Mesothelial cell of epicardium (in vitro differentiated cells): ENCODE data around the gene L3MBTL3. TPM values are rescaled to one million over a fixed set of nuclear protein-coding genes. Genes with fewer than 3 reads are reported as not detected.

Experiments used
- DNase-seq, 2 experiments: peaks; one replicate each; pipeline ENCODE4 v3.0.0; 2021; ENCODE audit warnings: low spot score in 2 of 2; ENCODE audit not compliant: unreplicated experiment in 2 of 2
- H3K27ac Mint-ChIP-seq: 2 replicates; pipeline ENCODE4 v1.8.0; 2021; ENCODE audit warnings: mixed read lengths
- H3K27me3 Mint-ChIP-seq: 2 replicates; pipeline ENCODE4 v1.8.0; 2021; ENCODE audit warnings: low read depth, mixed read lengths
- H3K36me3 Mint-ChIP-seq: 2 replicates; pipeline ENCODE4 v1.8.0; 2021; ENCODE audit warnings: mixed read lengths
- H3K4me1 Mint-ChIP-seq: 2 replicates; pipeline ENCODE4 v1.8.0; 2021; ENCODE audit warnings: mixed read lengths
- H3K4me3 Mint-ChIP-seq: 2 replicates; pipeline ENCODE4 v1.8.0; 2021; ENCODE audit warnings: mild to moderate bottlenecking, moderate library complexity, mixed read lengths
- H3K9me3 Mint-ChIP-seq: 2 replicates; pipeline ENCODE4 v1.8.0; 2021; ENCODE audit warnings: mixed read lengths
- CTCF ChIP-seq: fragments of 200-600 bp; sonication (generic); IDR thresholded peaks from one replicate; pipeline ENCODE4 v1.5.0; 2021; ENCODE audit warnings: antibody characterized with exemption; ENCODE audit not compliant: unreplicated experiment
- total RNA-seq: library from RNA; stranded (reverse); gene quantifications from 3 replicates; pipeline ENCODE4 v1.2.1, GENCODE V29; 2021

The L3MBTL3 gene
- total RNA-seq, 1 donor from 2014 or later = 35.8 TPM

GRCh38 chr6:130187335-130188206 lies 169.2 kb downstream of the L3MBTL3 start:
- no peak for TF ChIP-seq CTCF
- Mint-ChIP-seq H3K27ac (no peak overlapping the region), H3K9me3 (peaks cover 12% of the 10 kb centered on the region), H3K4me3 (no peak overlapping the region), H3K27me3 (no peaks in the 10 kb centered on the region), H3K36me3 (no peaks in the 10 kb centered on the region), H3K4me1 (no peaks in the 10 kb centered on the region)
- DNase-seq = no peak

GRCh38 chr6:130188207-130188899 lies 170.0 kb downstream of the L3MBTL3 start:
- TF ChIP-seq CTCF = no peak
- H3K9me3 Mint-ChIP-seq = peaks cover 19% of the 10 kb centered on the region
- no peak for DNase-seq
- no peak overlapping the region for H3K4me3 Mint-ChIP-seq
- H3K27me3 Mint-ChIP-seq = no peaks in the 10 kb centered on the region
- no peaks in the 10 kb centered on the region for H3K36me3 Mint-ChIP-seq
- H3K27ac Mint-ChIP-seq = no peak overlapping the region
- H3K4me1 Mint-ChIP-seq = no peaks in the 10 kb centered on the region

GRCh38 chr6:130189531-130190397 lies 171.4 kb downstream of the L3MBTL3 start:
- Mint-ChIP-seq H3K27me3 (no peaks in the 10 kb centered on the region), H3K27ac (peak overlapping the region; percentile 11), H3K4me1 (no peaks in the 10 kb centered on the region), H3K9me3 (peaks cover 27% of the 10 kb centered on the region), H3K4me3 (no peak overlapping the region), H3K36me3 (no peaks in the 10 kb centered on the region)
- no peak for DNase-seq
- TF ChIP-seq CTCF = no peak

Other genes starting within 250 kb of the L3MBTL3 start
- gene TMEM244, start 157.3 kb upstream of the L3MBTL3 start, total RNA-seq = not detected in 3 replicates
- gene SAMD3, start 204.4 kb downstream of the L3MBTL3 start, total RNA-seq = 0.38 to 0.49 TPM (median 0.47 TPM) in 3 replicates